B cell (primary cell): ENCODE measurements around the gene ANKRD34A. TPM values are rescaled to one million over a fixed set of nuclear protein-coding genes. Genes with fewer than 3 reads are reported as not detected.

ENCODE experiments used
- ATAC-seq: fragments of 200-7000 bp; cut with Tn5 transposase; one replicate; pipeline ENCODE4 v1.10.0; 2021; ENCODE audit warnings: low read depth, mild to moderate bottlenecking, moderate number of reproducible peaks, moderate library complexity
- CTCF ChIA-PET: fragments of 350-600 bp; sonication (Branson Sonifier 250); formaldehyde crosslinking; loops from one replicate; lab custom pipeline; 2021; ENCODE audit warnings: antibody characterized with exemption, inconsistent platforms; lab: Charles Lee
- POLR2A ChIA-PET: fragments of 350-600 bp; sonication (Branson Sonifier 250); formaldehyde crosslinking; loops from one replicate; lab custom pipeline; 2021; ENCODE audit warnings: antibody characterized with exemption; lab: Charles Lee
- DNase-seq: peaks from one replicate; pipeline ENCODE4 v3.0.0; 2013
- H2AFZ ChIP-seq: 2 replicates; pipeline ENCODE4 v1.6.1; 2012; ENCODE audit warnings: mild to moderate bottlenecking, low read depth, low read length; ENCODE audit not compliant: insufficient read depth, poor library complexity, severe bottlenecking
- H3K27ac ChIP-seq, 2 donors: 1 replicate in 1 of 2; 2 replicates in 1 of 2; pipeline ENCODE4 v1.5.1; 2012 to 2013; ENCODE audit warnings: low read length in 2 of 2, mild to moderate bottlenecking in 2 of 2, moderate library complexity in 1 of 2
- H3K27me3 ChIP-seq, 4 experiments: fragments of 200-600 bp in 1 of 4; sonication (generic) in 1 of 4; replicated peaks in 1 of 4; 1 replicate in 2 of 4; 2 replicates in 2 of 4; pipeline versions ENCODE4 v1.6.1 to v1.7.0; 2013 to 2016; ENCODE audit warnings: low read length in 3 of 4, mild to moderate bottlenecking in 2 of 4, mixed read lengths in 1 of 4, moderate library complexity in 1 of 4; ENCODE audit not compliant: insufficient read depth in 4 of 4, control insufficient read depth in 3 of 4; ENCODE audit errors: control extremely low read depth in 1 of 4
- H3K36me3 ChIP-seq, 2 experiments: replicated peaks in 1 of 2; 1 replicate in 1 of 2; 2 replicates in 1 of 2; pipeline versions ENCODE4 v1.6.1 to v1.7.1; 2013; ENCODE audit warnings: low read length in 1 of 2; ENCODE audit not compliant: insufficient read depth in 2 of 2, control insufficient read depth in 1 of 2; ENCODE audit errors: control extremely low read depth in 1 of 2, extremely low read depth in 1 of 2
- H3K4me1 ChIP-seq, 2 donors: fragments of 200-600 bp in 1 of 2; sonication (generic) in 1 of 2; 1 replicate in 1 of 2; 2 replicates in 1 of 2; pipeline versions ENCODE4 v1.5.1 to v1.6.1; 2013 to 2017; ENCODE audit warnings: low read length in 2 of 2; ENCODE audit not compliant: control insufficient read depth in 2 of 2, insufficient read depth in 2 of 2
- H3K4me2 ChIP-seq: replicated peaks from 2 replicates; pipeline ENCODE3; 2012; ENCODE audit warnings: mild to moderate bottlenecking, low read depth, low read length; ENCODE audit not compliant: poor library complexity, severe bottlenecking
- H3K4me3 ChIP-seq, 5 experiments: fragments of 200-600 bp in 1 of 5; sonication (generic) in 1 of 5; 1 replicate in 3 of 5; 2 replicates in 2 of 5; pipeline versions ENCODE4 v1.5.1 to v1.7.0; 2011 to 2016; ENCODE audit warnings: low read length in 4 of 5, mild to moderate bottlenecking in 4 of 5, low read depth in 2 of 5, control low read depth in 1 of 5, moderate library complexity in 1 of 5; ENCODE audit not compliant: insufficient read depth in 1 of 5; ENCODE audit errors: control extremely low read depth in 1 of 5, extremely low read depth in 1 of 5
- H3K79me2 ChIP-seq: fragments of 200-600 bp; sonication (generic); one replicate; pipeline ENCODE4 v1.6.0; 2016; ENCODE audit warnings: low read length; ENCODE audit not compliant: control insufficient read depth, insufficient read depth
- H3K9ac ChIP-seq: fragments of 200-600 bp; sonication (generic); 2 replicates; pipeline ENCODE4 v1.6.1; 2017; ENCODE audit warnings: mild to moderate bottlenecking, low read length, moderate library complexity
- H3K9me3 ChIP-seq, 3 donors: one replicate each; pipeline versions ENCODE4 v1.6.1 to v1.7.1; 2013; ENCODE audit warnings: low read length in 2 of 3; ENCODE audit not compliant: control insufficient read depth in 2 of 3, insufficient read depth in 1 of 3; ENCODE audit errors: control extremely low read depth in 1 of 3
- H4K20me1 ChIP-seq: 2 replicates; pipeline ENCODE4 v1.6.0; 2012; ENCODE audit warnings: mild to moderate bottlenecking, low read length; ENCODE audit not compliant: insufficient read depth, control insufficient read depth, poor library complexity, severe bottlenecking
- H3K27ac Mint-ChIP-seq: one replicate; pipeline ENCODE4 v1.8.0; 2021; ENCODE audit warnings: mixed read lengths
- H3K27me3 Mint-ChIP-seq: one replicate; pipeline ENCODE4 v1.8.0; 2021; ENCODE audit warnings: mixed read lengths
- H3K4me1 Mint-ChIP-seq: one replicate; pipeline ENCODE4 v1.8.0; 2021; ENCODE audit warnings: mixed read lengths
- H3K4me3 Mint-ChIP-seq: one replicate; pipeline ENCODE4 v1.8.0; 2021; ENCODE audit warnings: mixed read lengths
- H3K9me3 Mint-ChIP-seq: one replicate; pipeline ENCODE4 v1.8.0; 2022; ENCODE audit warnings: mixed read lengths; ENCODE audit not compliant: insufficient read depth
- EZH2 ChIP-seq: IDR thresholded peaks from 2 replicates; pipeline ENCODE4 v1.6.1; 2012; ENCODE audit warnings: borderline replicate concordance, low read depth, mild to moderate bottlenecking, moderate library complexity, low read length; ENCODE audit not compliant: insufficient read depth, poor library complexity, severe bottlenecking
- WGBS: methylation state at CpG from one replicate; pipeline ENCODE4 v1.1.5; 2013; ENCODE audit warnings: missing lambda C conversion rate; ENCODE audit not compliant: insufficient coverage; 5-methylcytosine and 5-hydroxymethylcytosine counted together
- intact Hi-C: fragments of 100-400 bp; cut with micrococcal nuclease; formaldehyde crosslinking; loops from one replicate; pipeline ENCODE4 v1.10.0; 2022
- polyA plus RNA-seq: library from polyadenylated mRNA; depleted of rRNA; stranded (reverse); fragments of >200 nt; gene quantifications from 2 replicates; pipeline ENCODE4 v1.2.3, GENCODE V29; 2012
- total RNA-seq, 2 donors: library from RNA; stranded (reverse); fragments of 120-200 nt in 1 of 2; gene quantifications; 1 replicate in 1 of 2; 2 replicates in 1 of 2; pipeline versions ENCODE4 v1.2.3 to v1.2.4, GENCODE V29; 2013 to 2022
- TF ChIP-seq, protein P1 (sequence below): fragments of 200-600 bp; IDR thresholded peaks from one replicate; pipeline ENCODE4 v1.8.0; 2022; ENCODE audit warnings: antibody characterized with exemption, mild to moderate bottlenecking

Gene ANKRD34A
- total and polyA plus RNA-seq, 2 donors (not counting 1 experiment from before 2014, with no cell fraction given), result 0.86 to 1.8 TPM

DNA sequence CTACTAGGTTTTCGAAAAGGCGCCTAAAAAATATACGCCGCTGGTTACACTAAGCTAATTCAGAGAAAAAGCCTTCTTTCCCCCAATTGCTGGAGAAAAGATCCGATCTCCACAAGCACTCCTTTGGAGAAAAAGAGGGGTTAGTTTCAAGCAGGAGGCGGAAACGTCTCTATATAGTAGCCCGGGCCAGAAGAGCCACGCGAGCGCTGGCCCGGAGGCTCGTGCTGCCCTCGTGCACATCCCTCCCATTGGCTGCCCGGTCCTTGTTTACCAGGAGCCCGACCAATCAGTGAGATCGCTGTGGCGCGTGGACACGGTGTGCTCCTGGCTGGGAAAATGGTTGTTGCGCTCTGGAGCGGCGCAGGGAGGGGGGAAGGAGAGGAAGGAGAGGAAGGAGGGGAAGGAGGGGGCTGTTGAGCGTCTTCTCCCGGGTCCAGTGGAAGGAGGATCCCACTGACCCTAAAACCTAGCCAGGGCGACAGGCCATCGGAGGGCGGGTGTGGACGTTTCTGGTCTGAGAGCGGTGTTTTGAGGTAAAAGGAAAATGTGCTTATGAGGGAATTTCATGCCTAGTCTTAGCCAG, 32.1 kb upstream of the ANKRD34A start, which contains the start of gene TXNIP:
TSS of gene TXNIP (minus strand) at position 147 of the 583 bp plus-strand sequence. CDS start 313 bp downstream, outside the sequence.
- ATAC-seq, result peak; percentile 72
- under 1% methylated on average over 26 of the region's 30 CpGs for WGBS

More for the DNA sequence above, 32.1 kb upstream of the ANKRD34A start, which contains the start of gene TXNIP:
- peaks cover 39% of the 10 kb centered on the region for H4K20me1 ChIP-seq
- Mint-ChIP-seq H3K27ac (peak within 1 kb of the TSS; percentile 100), H3K4me3 (peak within 1 kb of the TSS; percentile 95), H3K27me3 (no peaks in the 10 kb centered on the region), H3K4me1 (peaks cover 73% of the 10 kb centered on the region), H3K9me3 (no peaks in the 10 kb centered on the region)
- H2AFZ ChIP-seq, result peak within 1 kb of the TSS; percentile 59
- peak within 1 kb of the TSS; percentile 82 to 96 for H3K27ac ChIP-seq
- H3K4me3 ChIP-seq, result peak within 1 kb of the TSS; percentile 81 to 100 (median 95)
- H3K79me2 ChIP-seq, result peaks cover 49% of the 10 kb centered on the region
- H3K4me1 ChIP-seq, result peaks cover 56 to 67% of the 10 kb centered on the region in 2 donors
- peak within 1 kb of the TSS; percentile 80 for H3K4me2 ChIP-seq
- ChIA-PET CTCF (interaction anchor here (0.6 to 14.8 kb wide), 7 partner anchors 8 to 151 kb away, joined by 3 to 207 read pairs (median 8); partner anchors contain the start of genes LIX1L, NUDT17 and RBM8A), POLR2A (interaction anchor here (1.0 to 12.1 kb wide), 5 partner anchors 10 to 78 kb away, joined by 4 to 131 read pairs (median 31); partner anchors contain the start of gene PEX11B)
- H3K9ac ChIP-seq, result peak within 1 kb of the TSS; percentile 81
- no peaks in the 10 kb centered on the region for H3K9me3 ChIP-seq
- no peaks in the 10 kb centered on the region for H3K27me3 ChIP-seq
- TF ChIP-seq EZH2, result no peak
- TF ChIP-seq, protein P1, sequence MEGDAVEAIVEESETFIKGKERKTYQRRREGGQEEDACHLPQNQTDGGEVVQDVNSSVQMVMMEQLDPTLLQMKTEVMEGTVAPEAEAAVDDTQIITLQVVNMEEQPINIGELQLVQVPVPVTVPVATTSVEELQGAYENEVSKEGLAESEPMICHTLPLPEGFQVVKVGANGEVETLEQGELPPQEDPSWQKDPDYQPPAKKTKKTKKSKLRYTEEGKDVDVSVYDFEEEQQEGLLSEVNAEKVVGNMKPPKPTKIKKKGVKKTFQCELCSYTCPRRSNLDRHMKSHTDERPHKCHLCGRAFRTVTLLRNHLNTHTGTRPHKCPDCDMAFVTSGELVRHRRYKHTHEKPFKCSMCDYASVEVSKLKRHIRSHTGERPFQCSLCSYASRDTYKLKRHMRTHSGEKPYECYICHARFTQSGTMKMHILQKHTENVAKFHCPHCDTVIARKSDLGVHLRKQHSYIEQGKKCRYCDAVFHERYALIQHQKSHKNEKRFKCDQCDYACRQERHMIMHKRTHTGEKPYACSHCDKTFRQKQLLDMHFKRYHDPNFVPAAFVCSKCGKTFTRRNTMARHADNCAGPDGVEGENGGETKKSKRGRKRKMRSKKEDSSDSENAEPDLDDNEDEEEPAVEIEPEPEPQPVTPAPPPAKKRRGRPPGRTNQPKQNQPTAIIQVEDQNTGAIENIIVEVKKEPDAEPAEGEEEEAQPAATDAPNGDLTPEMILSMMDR, result no peak
- peaks cover 12 to 40% of the 10 kb centered on the region in 2 experiments for H3K36me3 ChIP-seq
- peak; percentile 89 for DNase-seq
- intact Hi-C loops, result loop anchor here (1.0 to 5.0 kb wide), 7 partner anchors 11 to 139 kb away; partner anchors contain the start of genes LIX1L, PEX11B and PIAS3
